NCI-H82 (cell line): ENCODE results near the gene SMURF2.
A peak's percentile ranks its signal among the peaks of the same experiment; 100 is the strongest.
"Not testable (repeated sequence)": the region's sequence is repeated elsewhere in the genome, so short reads cannot be mapped to it uniquely, and the experiment has no call there.

Experiments
- DNase-seq: peaks from one replicate; lab custom pipeline; 2025; lab: John Stamatoyannopoulos, UW

SMURF2 gene

DNA sequence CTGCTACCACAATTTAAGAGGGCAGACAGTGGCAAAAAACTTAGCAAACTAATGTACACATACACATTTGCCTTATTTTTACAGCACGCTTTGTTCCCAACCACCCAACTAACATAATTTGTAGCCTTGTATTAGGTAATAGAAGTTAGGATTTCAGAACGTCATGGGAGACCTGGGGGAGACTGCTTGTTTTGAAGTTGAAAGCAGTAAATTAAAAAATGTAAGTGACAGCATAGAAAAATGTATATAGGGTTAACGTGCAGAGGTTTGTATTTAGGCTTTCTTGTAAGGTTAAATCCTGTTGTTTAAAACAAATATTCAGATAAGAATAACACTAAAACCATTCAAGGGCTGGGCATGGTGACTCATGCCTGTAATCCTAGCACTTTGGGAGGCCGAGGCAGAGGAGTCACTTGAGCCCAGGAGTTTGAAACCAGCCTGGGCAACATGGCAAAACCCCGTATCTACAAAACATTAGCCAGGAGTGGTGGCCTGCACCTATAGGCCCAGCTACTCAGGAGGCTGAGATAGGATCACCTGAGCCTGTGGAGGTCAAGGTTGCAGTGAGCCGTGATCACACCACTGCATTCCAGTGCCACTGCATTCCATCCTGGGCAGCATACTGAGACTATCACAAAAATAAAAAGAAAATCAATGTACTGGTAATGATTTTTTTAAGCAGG, 2.3 kb upstream of the SMURF2 start:
- DNase-seq = not testable (repeated sequence)

- not testable (repeated sequence) for DNase-seq
These were observed 1.7 kb upstream of the SMURF2 start for GRCh38 chr17:64663836-64664235.

DNA sequence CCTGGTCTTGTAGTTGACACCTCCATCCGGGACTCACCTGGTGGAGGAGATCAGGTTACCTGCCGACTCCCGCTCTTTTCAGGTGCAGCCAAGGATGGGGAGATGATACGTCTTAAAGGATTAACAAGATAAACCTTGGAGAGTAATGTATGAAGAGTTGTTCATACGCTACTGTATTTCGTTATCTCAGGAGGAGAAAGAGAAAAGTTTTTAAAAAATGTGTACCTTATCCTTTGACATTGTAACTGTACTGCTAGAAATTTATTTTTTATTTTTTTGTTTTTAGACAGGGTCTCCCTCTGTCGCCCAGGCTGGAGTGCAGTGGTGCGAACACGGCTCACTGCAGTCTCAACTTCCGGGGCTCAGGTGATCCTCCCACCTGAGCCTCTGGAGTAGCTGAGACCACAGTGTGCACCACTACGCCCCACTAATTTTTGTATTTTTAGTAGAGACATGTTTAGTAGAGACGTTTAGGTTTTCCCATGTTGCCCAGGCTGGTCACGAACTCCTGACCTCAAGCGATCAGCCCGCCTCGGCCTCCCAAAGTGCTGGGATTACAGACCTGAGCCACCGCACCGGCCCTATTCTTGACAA, 764 bp upstream of the SMURF2 start:
- no peak for DNase-seq

DNA sequence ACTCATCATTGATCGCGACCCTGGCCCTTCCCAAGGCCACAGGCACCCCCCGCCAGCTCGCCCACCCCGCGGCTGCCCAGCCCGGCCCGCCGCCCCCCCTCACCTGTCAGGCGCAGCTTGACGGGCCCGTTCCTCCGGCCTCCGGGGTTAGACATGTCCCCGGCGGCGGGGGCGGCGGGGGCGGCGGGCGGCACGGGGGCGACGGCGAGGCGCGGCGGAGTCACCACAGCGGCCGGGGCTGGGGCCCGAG, 456 bp downstream of the SMURF2 start:
- DNase-seq = peak; percentile 69

GRCh38 chr17:64660978-64661725, 955 bp downstream of the SMURF2 start:
- DNase-seq = peak; percentile 61

GRCh38 chr17:64660195-64660977, 1.7 kb downstream of the SMURF2 start:
- DNase-seq = peak; percentile 62

DNA sequence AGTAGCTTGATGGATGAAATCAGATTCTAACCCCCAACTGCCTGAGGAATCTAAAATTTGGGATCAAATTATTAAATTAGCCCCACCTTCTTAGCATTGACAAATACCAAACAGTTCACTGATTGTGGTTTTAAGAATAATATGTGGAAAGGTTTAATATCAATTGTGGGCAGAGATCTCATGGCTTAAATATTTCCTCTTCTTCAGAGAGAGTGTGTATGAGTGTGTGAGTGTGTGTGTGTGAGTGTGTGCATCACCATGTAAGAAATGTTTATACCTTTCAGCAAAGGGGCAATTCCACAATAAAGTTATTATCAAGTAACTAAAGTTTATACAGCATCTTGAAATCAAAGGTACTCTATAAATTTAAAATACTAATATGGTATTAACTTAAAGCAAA, 3.2 kb downstream of the SMURF2 start:
- DNase-seq = no peak

DNA sequence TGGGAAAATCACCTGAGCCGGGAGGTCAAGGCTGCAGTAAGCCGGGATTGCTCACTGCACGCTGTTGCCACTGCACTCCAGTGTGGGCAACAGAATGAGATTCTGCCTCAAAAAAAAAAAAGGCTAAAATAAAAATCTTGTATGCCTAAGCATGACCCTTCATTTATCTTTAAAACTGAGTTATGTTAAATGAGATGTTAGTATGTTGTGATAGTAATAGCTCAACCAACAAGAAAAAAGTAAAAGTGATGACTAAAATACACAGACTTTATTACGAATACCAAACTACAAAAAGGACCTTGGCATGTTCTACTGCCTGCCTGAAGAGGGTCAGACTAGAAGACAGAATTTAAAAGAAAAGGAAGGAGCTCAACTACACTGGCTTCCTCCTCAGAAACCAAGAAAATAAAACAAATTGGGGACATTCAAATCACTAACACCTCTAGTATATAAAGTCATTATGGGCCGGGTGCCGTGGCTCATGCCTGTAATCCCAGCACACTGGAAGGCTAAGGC, 4.4 kb downstream of the SMURF2 start:
- no peak for DNase-seq

GRCh38 chr17:64655704-64656103, 6.4 kb downstream of the SMURF2 start:
- no peak for DNase-seq

- no peak for DNase-seq
These were observed 8.1 kb downstream of the SMURF2 start for GRCh38 chr17:64653985-64654355.

DNA sequence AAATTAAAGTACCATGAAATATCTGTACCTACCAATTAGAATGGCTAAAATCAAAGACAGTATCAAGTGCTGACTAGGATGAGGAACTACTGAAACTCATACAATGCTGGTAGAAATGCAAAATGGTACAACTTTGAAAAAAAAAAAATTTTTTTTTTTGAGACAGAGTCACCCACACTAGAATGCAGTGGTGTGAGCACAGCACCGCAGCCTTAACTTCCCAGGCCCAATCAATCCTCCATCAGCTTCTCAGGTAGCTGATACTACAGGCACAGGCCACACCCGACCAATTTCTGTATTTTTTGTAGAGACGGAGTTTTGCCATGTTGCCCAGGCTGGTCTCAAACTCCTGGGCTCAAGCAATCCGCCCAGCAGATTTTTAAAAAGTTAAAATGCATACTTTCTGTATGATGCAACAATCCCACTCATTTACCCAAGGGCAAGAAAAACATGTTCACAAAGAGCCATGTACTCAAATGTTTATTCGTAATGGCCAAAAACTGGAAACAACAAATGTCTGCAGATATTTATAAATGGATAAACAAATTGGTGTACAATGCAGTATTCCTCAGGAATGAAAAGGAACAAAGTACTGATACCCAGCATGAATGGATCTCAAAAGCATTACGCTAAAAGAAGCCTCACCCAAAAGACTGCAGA, 8.7 kb downstream of the SMURF2 start:
- no peak for DNase-seq

DNA sequence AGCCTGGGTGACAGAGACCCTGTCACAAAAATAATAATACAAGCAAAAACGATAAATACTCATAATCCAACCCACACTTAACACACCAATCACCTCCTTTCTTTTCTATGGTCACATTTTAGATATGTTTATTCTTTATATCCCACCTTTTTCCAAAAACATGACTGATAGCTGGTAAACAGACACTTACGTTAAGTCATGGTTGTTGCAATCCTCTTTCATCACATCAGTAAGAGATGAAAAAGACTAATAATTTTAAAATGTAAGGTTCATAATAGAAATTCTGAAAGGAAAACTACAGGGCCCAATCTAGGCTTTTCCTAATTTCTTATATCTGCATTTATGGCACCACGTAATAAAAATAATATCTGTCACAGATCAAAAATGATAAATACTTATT, 10.2 kb downstream of the SMURF2 start:
- no peak for DNase-seq

DNA sequence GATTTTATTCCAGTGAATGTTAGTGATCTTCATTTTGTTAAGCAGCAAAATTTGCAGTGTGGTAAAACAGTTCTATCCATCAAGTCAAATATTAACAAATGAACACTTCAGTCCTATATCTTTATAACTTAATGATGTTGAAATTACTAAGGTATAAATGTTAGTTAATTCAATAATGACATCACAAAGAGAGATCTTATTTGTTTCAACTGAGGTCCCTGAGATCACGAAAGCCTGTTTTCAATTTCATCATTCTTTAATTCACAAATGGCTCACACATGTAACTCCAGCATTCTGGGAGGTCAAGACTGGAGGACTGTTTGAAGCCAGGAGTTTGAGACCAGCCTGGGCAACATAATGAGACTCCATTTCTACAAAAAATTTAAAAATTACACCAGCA, 13.9 kb downstream of the SMURF2 start:
- no peak for DNase-seq

DNA sequence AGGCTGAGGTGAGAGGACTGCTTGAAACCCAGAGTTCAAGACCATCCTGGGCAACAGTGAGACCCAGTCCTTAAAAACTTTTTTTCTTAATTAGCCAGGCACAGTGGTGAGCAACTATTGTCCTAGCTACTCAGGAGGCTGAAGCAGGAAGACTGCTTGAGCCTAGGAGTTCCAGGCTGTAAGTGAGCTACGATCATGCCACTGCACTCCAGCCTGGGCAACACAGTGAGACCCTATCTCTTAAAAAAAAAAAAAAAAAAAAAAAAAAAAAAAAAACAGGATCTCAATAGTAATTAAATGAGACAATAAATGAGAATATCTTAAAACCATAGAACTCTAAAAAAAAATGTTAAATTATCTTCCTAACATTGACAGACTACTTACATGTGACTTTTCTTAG, 14.3 kb downstream of the SMURF2 start:
- DNase-seq = no peak

DNA sequence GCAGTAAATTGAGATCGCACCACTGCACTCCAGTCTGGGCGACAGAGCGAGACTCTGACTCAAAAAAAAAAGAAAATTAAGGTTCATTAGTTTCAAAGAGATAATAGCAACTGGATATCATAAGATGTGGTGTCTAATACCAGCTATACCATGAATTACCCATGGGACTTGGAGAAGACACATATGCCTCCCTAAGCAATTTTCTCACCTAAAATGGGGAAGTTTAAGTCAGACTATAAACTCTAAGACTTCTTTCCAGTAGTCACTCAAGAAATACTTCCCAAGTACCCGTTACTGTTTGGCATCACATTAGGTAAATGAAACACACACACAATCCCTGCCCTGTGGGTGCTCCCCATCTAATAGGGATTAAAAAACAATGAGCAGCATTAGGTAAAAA, 22.6 kb downstream of the SMURF2 start:
- DNase-seq = no peak

GRCh38 chr17:64638552-64639203, 23.4 kb downstream of the SMURF2 start:
- no peak for DNase-seq

- DNase-seq = no peak
These were observed 26.3 kb downstream of the SMURF2 start for GRCh38 chr17:64635647-64636305.

DNA sequence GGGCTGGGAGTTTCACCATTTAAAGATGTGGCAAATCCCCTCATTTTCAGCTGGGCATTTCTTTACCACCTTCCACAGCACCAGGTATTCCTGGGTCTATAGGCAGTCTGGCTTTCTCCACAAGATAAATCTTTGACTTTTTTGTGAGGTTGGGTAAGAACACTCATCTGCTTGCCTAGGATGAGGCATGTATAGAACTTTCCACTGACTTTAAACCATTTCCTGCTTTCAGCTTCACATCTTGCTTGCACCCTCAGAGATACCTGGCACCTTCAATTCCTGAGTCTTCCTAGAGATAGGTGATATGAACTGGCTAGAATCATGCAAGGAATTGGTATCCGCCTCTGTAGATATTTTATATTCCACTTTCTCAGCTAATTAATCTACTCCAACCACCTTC, 27.9 kb downstream of the SMURF2 start:
- no peak for DNase-seq

- no peak for DNase-seq
These were observed 29.5 kb downstream of the SMURF2 start for GRCh38 chr17:64632606-64633005.

GRCh38 chr17:64632194-64632593, 29.9 kb downstream of the SMURF2 start:
- DNase-seq = no peak
